ENCODE measurements around the gene SLC22A23. TPM values are rescaled to one million over a fixed set of nuclear protein-coding genes. Genes with fewer than 3 reads are reported as not detected.

SLC22A23 gene
- 38.3 TPM in 2 replicates for total RNA-seq (2014; rRNA removed; shearing (Covaris generic))
- polyA plus RNA-seq (2016; fragmentation: Nextera tagmentation; extraction: Ambion mirVana), result 6.1 and 7.0 TPM in 2 replicates
- long read RNA-seq, partial matches to known transcripts, result 1 of 6 reads
- long read RNA-seq, other reads (novel, unspliced or antisense), result 5 of 6 reads

- Histone ChIP-seq H3K27ac (ENCODE audit: low read depth) (no peak within 1 kb of the TSS), H3K79me2 (replicated peaks; ENCODE audit: insufficient read depth) (peaks cover 40% of the 10 kb centered on the region), H3K4me3 (peak within 1 kb of the TSS; percentile 84), H3K4me1 (ENCODE audit: insufficient read depth) (peaks cover 45% of the 10 kb centered on the region), H3K36me3 (ENCODE audit: insufficient read depth) (no peaks in the 10 kb centered on the region), H2AFZ (peak within 1 kb of the TSS; percentile 91), H3F3A (replicated peaks; ENCODE audit: low read depth) (no peaks in the 10 kb centered on the region), H3K9me2 (ENCODE audit: insufficient read depth) (no peaks in the 10 kb centered on the region), H3K27me3 (ENCODE audit: insufficient read depth) (peaks cover 25% of the 10 kb centered on the region), H4K20me1 (replicated peaks; ENCODE audit: insufficient read depth) (peaks cover 17% of the 10 kb centered on the region), H3K4me2 (peak within 1 kb of the TSS; percentile 94)
- Mint-ChIP-seq H3K27me3 (ENCODE audit: insufficient read depth, low read depth, poor library complexity) (peaks cover 5% of the 10 kb centered on the region), H3K36me3 (ENCODE audit: low read depth) (peaks cover 5% of the 10 kb centered on the region; the same call in 2 of the 3 replicates), H3K4me3 (peak within 1 kb of the TSS; percentile 74), H3K27ac (no peak within 1 kb of the TSS), H3K9me3 (no peaks in the 10 kb centered on the region), H3K4me1 (peaks cover 30% of the 10 kb centered on the region)
- peak; percentile 78 for DNase-seq (ENCODE audit: low spot score)
- no peak for TF ChIP-seq ZNF114 (CRISPR knock-in tag; IDR thresholded peaks at IDR 0.05)
- peak; percentile 48 for TF ChIP-seq CREB1 (CRISPR knock-in tag; IDR thresholded peaks at IDR 0.05; ENCODE audit: low read depth)
- TF ChIP-seq, protein P1, sequence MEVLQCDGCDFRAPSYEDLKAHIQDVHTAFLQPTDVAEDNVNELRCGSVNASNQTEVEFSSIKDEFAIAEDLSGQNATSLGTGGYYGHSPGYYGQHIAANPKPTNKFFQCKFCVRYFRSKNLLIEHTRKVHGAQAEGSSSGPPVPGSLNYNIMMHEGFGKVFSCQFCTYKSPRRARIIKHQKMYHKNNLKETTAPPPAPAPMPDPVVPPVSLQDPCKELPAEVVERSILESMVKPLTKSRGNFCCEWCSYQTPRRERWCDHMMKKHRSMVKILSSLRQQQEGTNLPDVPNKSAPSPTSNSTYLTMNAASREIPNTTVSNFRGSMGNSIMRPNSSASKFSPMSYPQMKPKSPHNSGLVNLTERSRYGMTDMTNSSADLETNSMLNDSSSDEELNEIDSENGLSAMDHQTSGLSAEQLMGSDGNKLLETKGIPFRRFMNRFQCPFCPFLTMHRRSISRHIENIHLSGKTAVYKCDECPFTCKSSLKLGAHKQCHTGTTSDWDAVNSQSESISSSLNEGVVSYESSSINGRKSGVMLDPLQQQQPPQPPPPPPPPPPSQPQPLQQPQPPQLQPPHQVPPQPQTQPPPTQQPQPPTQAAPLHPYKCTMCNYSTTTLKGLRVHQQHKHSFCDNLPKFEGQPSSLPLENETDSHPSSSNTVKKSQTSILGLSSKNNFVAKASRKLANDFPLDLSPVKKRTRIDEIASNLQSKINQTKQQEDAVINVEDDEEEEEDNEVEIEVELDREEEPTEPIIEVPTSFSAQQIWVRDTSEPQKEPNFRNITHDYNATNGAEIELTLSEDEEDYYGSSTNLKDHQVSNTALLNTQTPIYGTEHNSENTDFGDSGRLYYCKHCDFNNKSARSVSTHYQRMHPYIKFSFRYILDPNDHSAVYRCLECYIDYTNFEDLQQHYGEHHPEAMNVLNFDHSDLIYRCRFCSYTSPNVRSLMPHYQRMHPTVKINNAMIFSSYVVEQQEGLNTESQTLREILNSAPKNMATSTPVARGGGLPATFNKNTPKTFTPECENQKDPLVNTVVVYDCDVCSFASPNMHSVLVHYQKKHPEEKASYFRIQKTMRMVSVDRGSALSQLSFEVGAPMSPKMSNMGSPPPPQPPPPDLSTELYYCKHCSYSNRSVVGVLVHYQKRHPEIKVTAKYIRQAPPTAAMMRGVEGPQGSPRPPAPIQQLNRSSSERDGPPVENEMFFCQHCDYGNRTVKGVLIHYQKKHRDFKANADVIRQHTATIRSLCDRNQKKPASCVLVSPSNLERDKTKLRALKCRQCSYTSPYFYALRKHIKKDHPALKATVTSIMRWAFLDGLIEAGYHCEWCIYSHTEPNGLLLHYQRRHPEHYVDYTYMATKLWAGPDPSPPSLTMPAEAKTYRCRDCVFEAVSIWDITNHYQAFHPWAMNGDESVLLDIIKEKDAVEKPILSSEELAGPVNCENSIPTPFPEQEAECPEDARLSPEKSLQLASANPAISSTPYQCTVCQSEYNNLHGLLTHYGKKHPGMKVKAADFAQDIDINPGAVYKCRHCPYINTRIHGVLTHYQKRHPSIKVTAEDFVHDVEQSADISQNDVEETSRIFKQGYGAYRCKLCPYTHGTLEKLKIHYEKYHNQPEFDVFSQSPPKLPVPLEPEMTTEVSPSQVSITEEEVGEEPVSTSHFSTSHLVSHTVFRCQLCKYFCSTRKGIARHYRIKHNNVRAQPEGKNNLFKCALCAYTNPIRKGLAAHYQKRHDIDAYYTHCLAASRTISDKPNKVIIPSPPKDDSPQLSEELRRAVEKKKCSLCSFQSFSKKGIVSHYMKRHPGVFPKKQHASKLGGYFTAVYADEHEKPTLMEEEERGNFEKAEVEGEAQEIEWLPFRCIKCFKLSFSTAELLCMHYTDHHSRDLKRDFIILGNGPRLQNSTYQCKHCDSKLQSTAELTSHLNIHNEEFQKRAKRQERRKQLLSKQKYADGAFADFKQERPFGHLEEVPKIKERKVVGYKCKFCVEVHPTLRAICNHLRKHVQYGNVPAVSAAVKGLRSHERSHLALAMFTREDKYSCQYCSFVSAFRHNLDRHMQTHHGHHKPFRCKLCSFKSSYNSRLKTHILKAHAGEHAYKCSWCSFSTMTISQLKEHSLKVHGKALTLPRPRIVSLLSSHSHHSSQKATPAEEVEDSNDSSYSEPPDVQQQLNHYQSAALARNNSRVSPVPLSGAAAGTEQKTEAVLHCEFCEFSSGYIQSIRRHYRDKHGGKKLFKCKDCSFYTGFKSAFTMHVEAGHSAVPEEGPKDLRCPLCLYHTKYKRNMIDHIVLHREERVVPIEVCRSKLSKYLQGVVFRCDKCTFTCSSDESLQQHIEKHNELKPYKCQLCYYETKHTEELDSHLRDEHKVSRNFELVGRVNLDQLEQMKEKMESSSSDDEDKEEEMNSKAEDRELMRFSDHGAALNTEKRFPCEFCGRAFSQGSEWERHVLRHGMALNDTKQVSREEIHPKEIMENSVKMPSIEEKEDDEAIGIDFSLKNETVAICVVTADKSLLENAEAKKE (CRISPR knock-in tag; IDR thresholded peaks at IDR 0.05), result no peak
- TF ChIP-seq POLR2AphosphoS5 (IDR thresholded peaks at IDR 0.05; ENCODE audit: low read depth), result peak; percentile 38; the same call in 1 of the 2 replicates
- TF ChIP-seq, protein P2, sequence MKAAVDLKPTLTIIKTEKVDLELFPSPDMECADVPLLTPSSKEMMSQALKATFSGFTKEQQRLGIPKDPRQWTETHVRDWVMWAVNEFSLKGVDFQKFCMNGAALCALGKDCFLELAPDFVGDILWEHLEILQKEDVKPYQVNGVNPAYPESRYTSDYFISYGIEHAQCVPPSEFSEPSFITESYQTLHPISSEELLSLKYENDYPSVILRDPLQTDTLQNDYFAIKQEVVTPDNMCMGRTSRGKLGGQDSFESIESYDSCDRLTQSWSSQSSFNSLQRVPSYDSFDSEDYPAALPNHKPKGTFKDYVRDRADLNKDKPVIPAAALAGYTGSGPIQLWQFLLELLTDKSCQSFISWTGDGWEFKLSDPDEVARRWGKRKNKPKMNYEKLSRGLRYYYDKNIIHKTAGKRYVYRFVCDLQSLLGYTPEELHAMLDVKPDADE (IDR thresholded peaks at IDR 0.05), result peak; percentile 19; the same call in 1 of the 2 replicates
- peak; percentile 39 to 78 for TF ChIP-seq CTCF (conservative IDR thresholded peaks at IDR 0.05; ENCODE audit: low read depth in 2 of 2)
- no peak for TF ChIP-seq EZH2 (IDR thresholded peaks at IDR 0.05; ENCODE audit: low read depth, unreplicated experiment)
- peak; percentile 64 for ATAC-seq
Measured at GRCh38 chr6:3456898-3457709, at the start of gene SLC22A23. SLC22A23 (minus strand) TSS chr6:3457050; CDS start chr6:3456559, 491 bp downstream.
